Astrocyte (in vitro differentiated cells and primary cell): ENCODE results near the gene RNU5B-1.

ENCODE experiments used
- EZH2 ChIP-seq: IDR thresholded peaks from 2 replicates; pipeline ENCODE4 v1.6.1; 2012; ENCODE audit warnings: mild to moderate bottlenecking, low read length, inconsistent platforms; ENCODE audit not compliant: insufficient read depth
- TF ChIP-seq, protein P1 (sequence below): IDR thresholded peaks from 2 replicates; pipeline ENCODE4 v1.5.1; 2011; ENCODE audit warnings: low read depth, mild to moderate bottlenecking, inconsistent platforms, low read length, moderate library complexity; ENCODE audit not compliant: insufficient read depth

DNA sequence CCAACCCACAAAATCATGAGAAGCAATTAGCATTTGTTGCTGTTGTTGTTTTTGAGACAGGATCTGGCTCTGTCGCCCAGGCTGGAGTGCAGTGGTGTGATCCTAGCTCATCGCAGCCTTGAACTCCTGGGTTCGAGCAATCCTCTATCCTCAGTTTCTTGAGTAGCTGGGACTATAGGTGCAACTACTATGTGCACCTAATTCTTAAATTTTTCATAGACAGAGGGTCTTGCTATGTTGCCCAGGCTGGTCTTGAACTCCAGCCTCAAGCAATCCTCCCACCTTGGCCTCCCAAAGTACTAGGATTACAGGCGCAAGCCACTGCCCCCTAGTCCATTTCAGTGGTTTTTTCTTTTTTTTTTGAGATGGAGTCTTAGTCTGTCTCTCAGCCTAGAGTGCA is 36.1 kb upstream of the RNU5B-1 start:
- TF ChIP-seq, protein P1, sequence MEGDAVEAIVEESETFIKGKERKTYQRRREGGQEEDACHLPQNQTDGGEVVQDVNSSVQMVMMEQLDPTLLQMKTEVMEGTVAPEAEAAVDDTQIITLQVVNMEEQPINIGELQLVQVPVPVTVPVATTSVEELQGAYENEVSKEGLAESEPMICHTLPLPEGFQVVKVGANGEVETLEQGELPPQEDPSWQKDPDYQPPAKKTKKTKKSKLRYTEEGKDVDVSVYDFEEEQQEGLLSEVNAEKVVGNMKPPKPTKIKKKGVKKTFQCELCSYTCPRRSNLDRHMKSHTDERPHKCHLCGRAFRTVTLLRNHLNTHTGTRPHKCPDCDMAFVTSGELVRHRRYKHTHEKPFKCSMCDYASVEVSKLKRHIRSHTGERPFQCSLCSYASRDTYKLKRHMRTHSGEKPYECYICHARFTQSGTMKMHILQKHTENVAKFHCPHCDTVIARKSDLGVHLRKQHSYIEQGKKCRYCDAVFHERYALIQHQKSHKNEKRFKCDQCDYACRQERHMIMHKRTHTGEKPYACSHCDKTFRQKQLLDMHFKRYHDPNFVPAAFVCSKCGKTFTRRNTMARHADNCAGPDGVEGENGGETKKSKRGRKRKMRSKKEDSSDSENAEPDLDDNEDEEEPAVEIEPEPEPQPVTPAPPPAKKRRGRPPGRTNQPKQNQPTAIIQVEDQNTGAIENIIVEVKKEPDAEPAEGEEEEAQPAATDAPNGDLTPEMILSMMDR, result no peak
- no peak for TF ChIP-seq EZH2
